HepG2 (cell line): ENCODE measurements around the gene SF1. TPM values are rescaled to one million over a fixed set of nuclear protein-coding genes. Genes with fewer than 3 reads are reported as not detected.

Experiments used
- CTCF ChIP-seq: sonication (generic); formaldehyde crosslinking; IDR thresholded peaks from 2 replicates; pipeline ENCODE4 v1.5.0; 2020; ENCODE audit warnings: mild to moderate bottlenecking, missing genetic modification reagents, moderate library complexity
- HNF1A ChIP-seq, 2 experiments: sonication (generic) in 1 of 2; formaldehyde crosslinking in 1 of 2; IDR thresholded peaks; 2 replicates each; pipeline versions ENCODE4 v1.4.0 to v1.6.1; 2016 to 2020; ENCODE audit warnings: borderline replicate concordance in 1 of 2, low read depth in 1 of 2, mild to moderate bottlenecking in 1 of 2, missing genetic modification reagents in 1 of 2
- KDM3A ChIP-seq: IDR thresholded peaks from 2 replicates; pipeline ENCODE4 v1.6.1; 2018; ENCODE audit warnings: low read depth, missing compliant biosample characterization
- MTA1 ChIP-seq: sonication (generic); formaldehyde crosslinking; IDR thresholded peaks from 2 replicates; pipeline ENCODE4 v1.4.0; 2020; ENCODE audit warnings: missing genetic modification reagents, mild to moderate bottlenecking, borderline replicate concordance
- MTF1 ChIP-seq: sonication (generic); formaldehyde crosslinking; IDR thresholded peaks from 2 replicates; pipeline ENCODE4 v1.5.0; 2020; ENCODE audit warnings: missing genetic modification reagents
- MTF2 ChIP-seq: sonication (generic); formaldehyde crosslinking; IDR thresholded peaks from 2 replicates; pipeline ENCODE4 v1.5.0; 2020; ENCODE audit warnings: missing genetic modification reagents, borderline replicate concordance
- NFRKB ChIP-seq: fragments of 450-650 bp; IDR thresholded peaks from 2 replicates; pipeline ENCODE4 v1.6.1; 2017
- NFYB ChIP-seq: sonication (generic); formaldehyde crosslinking; IDR thresholded peaks from 2 replicates; pipeline ENCODE4 v1.4.0; 2020; ENCODE audit warnings: missing genetic modification reagents
- POLR2AphosphoS5 ChIP-seq: IDR thresholded peaks from 2 replicates; pipeline ENCODE4 v1.6.1; 2012; ENCODE audit warnings: low read depth, low read length
- SP2 ChIP-seq: sonication (generic); formaldehyde crosslinking; IDR thresholded peaks from 2 replicates; pipeline ENCODE4 v1.5.1; 2020; ENCODE audit warnings: mild to moderate bottlenecking, missing genetic modification reagents
- TBL1XR1 ChIP-seq: fragments of 150-350 bp; IDR thresholded peaks from 2 replicates; pipeline ENCODE4 v1.6.1; 2014; ENCODE audit warnings: borderline replicate concordance, low read length; ENCODE audit not compliant: partially characterized antibody
- ZGPAT ChIP-seq: IDR thresholded peaks from 2 replicates; pipeline ENCODE4 v1.6.1; 2016; ENCODE audit warnings: mild to moderate bottlenecking
- ZNF333 ChIP-seq: sonication (generic); formaldehyde crosslinking; IDR thresholded peaks from 2 replicates; pipeline ENCODE4 v1.4.0; 2020; ENCODE audit warnings: mild to moderate bottlenecking, missing genetic modification reagents, borderline replicate concordance
- ZNF33B ChIP-seq: sonication (generic); formaldehyde crosslinking; IDR thresholded peaks from 2 replicates; pipeline ENCODE4 v1.5.1; 2020; ENCODE audit warnings: mild to moderate bottlenecking, missing genetic modification reagents
- ZNF597 ChIP-seq: sonication (generic); formaldehyde crosslinking; IDR thresholded peaks from 2 replicates; pipeline ENCODE4 v1.5.0; 2020; ENCODE audit warnings: missing genetic modification reagents
- ZNF615 ChIP-seq: sonication (generic); formaldehyde crosslinking; IDR thresholded peaks from 2 replicates; pipeline ENCODE4 v1.5.0; 2020; ENCODE audit warnings: mild to moderate bottlenecking, missing genetic modification reagents, borderline replicate concordance
- ZNF629 ChIP-seq: sonication (generic); formaldehyde crosslinking; conservative IDR thresholded peaks from 2 replicates; pipeline ENCODE4 v1.5.0; 2020; ENCODE audit warnings: missing genetic modification reagents
- polyA plus RNA-seq, 8 experiments: library from polyadenylated mRNA; depleted of rRNA in 3 of 8; stranded (reverse) in 7 of 8; unstranded in 1 of 8; fragments of >200 nt; fragmentation: Illumina TruSeq in 4 of 8; extraction: Trizol in 4 of 8; gene quantifications; 2 replicates each; pipeline versions ENCODE4 v1.2.1 to v1.2.3, GENCODE V29; 2011 to 2016; ENCODE audit warnings: low read depth in 4 of 8, missing spikeins in 1 of 8, mixed read lengths in 1 of 8; ENCODE audit not compliant: insufficient read depth in 1 of 8
- total RNA-seq, 5 experiments: library from RNA; depleted of rRNA; stranded (reverse); fragments of >200 nt; fragmentation: Illumina TruSeq; extraction: Trizol; gene quantifications; 2 replicates each; pipeline ENCODE4 v1.2.3, GENCODE V29; 2016; ENCODE audit warnings: low read depth in 1 of 5
- TF ChIP-seq, protein P1 (sequence below): sonication (generic); formaldehyde crosslinking; conservative IDR thresholded peaks from 2 replicates; pipeline ENCODE4 v1.8.1; 2023; ENCODE audit warnings: missing genetic modification reagents

The SF1 gene
- total and polyA plus RNA-seq, 2 of the 13 experiments (the other 11 are each of a cell fraction or from before 2014, with no cell fraction given), result 55.5 to 70.4 TPM

- TF ChIP-seq ZGPAT (peak; percentile 38; the same call in 1 of the 2 replicates), TBL1XR1 (no peak), MTA1 (CRISPR knock-in tag) (peak; percentile 46; the same call in 1 of the 2 replicates), ZNF597 (no peak), SP2 (CRISPR knock-in tag) (peak; percentile 92), ZNF33B (CRISPR knock-in tag) (peak; percentile 67; the same call in 1 of the 2 replicates), HNF1A (IDR thresholded peaks at IDR 0.05; ENCODE audit: low read depth) (no peak), HNF1A (CRISPR knock-in tag; IDR thresholded peaks at IDR 0.05; ENCODE audit: borderline replicate concordance) (no peak), ZNF615 (no peak), KDM3A (CRISPR knock-in tag) (no peak), NFRKB (no peak), CTCF (CRISPR knock-in tag) (peak; percentile 83), POLR2AphosphoS5 (no peak), MTF2 (CRISPR knock-in tag) (0 out of 2 replicates have a peak, but pooled peaks have one; percentile 20), NFYB (peak; percentile 91), ZNF629 (no peak), ZNF333 (CRISPR knock-in tag) (peak; percentile 45; the same call in 1 of the 2 replicates), MTF1 (CRISPR knock-in tag) (no peak)
- TF ChIP-seq, protein P1, sequence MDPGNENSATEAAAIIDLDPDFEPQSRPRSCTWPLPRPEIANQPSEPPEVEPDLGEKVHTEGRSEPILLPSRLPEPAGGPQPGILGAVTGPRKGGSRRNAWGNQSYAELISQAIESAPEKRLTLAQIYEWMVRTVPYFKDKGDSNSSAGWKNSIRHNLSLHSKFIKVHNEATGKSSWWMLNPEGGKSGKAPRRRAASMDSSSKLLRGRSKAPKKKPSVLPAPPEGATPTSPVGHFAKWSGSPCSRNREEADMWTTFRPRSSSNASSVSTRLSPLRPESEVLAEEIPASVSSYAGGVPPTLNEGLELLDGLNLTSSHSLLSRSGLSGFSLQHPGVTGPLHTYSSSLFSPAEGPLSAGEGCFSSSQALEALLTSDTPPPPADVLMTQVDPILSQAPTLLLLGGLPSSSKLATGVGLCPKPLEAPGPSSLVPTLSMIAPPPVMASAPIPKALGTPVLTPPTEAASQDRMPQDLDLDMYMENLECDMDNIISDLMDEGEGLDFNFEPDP, result 0 out of 2 replicates have a peak, but pooled peaks have one; percentile 66
These were observed 55.0 kb downstream of the SF1 start, which contains the start of gene NRXN2 (continued) for GRCh38 chr11:64723117-64723906.
